Neural crest cell (in vitro differentiated cells): ENCODE data around the gene ACOT6. TPM values are rescaled to one million over a fixed set of nuclear protein-coding genes. Genes with fewer than 3 reads are reported as not detected.

ENCODE experiments used
- DNase-seq: peaks from one replicate; pipeline ENCODE4 v3.0.0; 2021; ENCODE audit warnings: low read depth, mixed read lengths, low spot score
- H3K27ac Mint-ChIP-seq: one replicate; pipeline ENCODE4 v1.8.0; 2021; ENCODE audit warnings: mild to moderate bottlenecking, mixed read lengths; ENCODE audit not compliant: unreplicated experiment
- H3K27me3 Mint-ChIP-seq: 2 replicates; pipeline ENCODE4 v1.8.0; 2021; ENCODE audit warnings: low read depth, mild to moderate bottlenecking, mixed read lengths
- H3K36me3 Mint-ChIP-seq: 2 replicates; pipeline ENCODE4 v1.8.0; 2021; ENCODE audit warnings: low read depth, mild to moderate bottlenecking, mixed read lengths
- H3K4me1 Mint-ChIP-seq: 2 replicates; pipeline ENCODE4 v1.8.0; 2021; ENCODE audit warnings: mixed read lengths
- H3K4me3 Mint-ChIP-seq: one replicate; pipeline ENCODE4 v1.8.0; 2021; ENCODE audit warnings: mild to moderate bottlenecking, mixed read lengths
- H3K9me3 Mint-ChIP-seq: 2 replicates; pipeline ENCODE4 v1.8.0; 2021; ENCODE audit warnings: mixed read lengths
- total RNA-seq: library from RNA; stranded (reverse); gene quantifications from 2 replicates; pipeline ENCODE4 v1.2.1, GENCODE V29; 2021
- TF ChIP-seq, protein P1 (sequence below): fragments of 200-600 bp; sonication (generic); conservative IDR thresholded peaks from 2 replicates; pipeline ENCODE4 v1.5.0; 2021; ENCODE audit warnings: antibody characterized with exemption, mild to moderate bottlenecking

The ACOT6 gene
- total RNA-seq, 1 donor from 2014 or later = not detected

DNA sequence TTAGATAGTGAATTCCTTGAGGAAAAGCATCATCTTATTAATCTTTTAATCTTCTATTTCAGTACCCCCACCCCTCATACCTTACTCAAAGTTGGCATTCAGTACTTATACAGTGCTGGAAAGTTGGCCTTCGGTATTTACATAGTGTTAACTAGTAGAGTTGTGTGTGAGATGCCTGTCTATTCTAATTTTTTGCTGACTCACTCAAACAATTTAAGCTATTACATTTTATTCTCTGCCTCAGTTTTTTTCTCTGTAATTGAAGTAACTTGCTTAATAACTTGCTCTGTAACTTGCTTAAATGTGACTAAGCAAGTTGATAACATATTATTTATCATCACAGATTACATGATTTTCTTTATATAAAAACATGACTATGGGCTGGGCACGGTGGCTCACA is 52.8 kb downstream of the ACOT6 start:
- TF ChIP-seq, protein P1, sequence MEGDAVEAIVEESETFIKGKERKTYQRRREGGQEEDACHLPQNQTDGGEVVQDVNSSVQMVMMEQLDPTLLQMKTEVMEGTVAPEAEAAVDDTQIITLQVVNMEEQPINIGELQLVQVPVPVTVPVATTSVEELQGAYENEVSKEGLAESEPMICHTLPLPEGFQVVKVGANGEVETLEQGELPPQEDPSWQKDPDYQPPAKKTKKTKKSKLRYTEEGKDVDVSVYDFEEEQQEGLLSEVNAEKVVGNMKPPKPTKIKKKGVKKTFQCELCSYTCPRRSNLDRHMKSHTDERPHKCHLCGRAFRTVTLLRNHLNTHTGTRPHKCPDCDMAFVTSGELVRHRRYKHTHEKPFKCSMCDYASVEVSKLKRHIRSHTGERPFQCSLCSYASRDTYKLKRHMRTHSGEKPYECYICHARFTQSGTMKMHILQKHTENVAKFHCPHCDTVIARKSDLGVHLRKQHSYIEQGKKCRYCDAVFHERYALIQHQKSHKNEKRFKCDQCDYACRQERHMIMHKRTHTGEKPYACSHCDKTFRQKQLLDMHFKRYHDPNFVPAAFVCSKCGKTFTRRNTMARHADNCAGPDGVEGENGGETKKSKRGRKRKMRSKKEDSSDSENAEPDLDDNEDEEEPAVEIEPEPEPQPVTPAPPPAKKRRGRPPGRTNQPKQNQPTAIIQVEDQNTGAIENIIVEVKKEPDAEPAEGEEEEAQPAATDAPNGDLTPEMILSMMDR = no peak
- no peaks in the 10 kb centered on the region for H3K9me3 Mint-ChIP-seq
- H3K36me3 Mint-ChIP-seq = peaks cover 8% of the 10 kb centered on the region
- DNase-seq = no peak
- H3K27ac Mint-ChIP-seq = no peak overlapping the region
- H3K27me3 Mint-ChIP-seq = no peaks in the 10 kb centered on the region
- H3K4me3 Mint-ChIP-seq = no peak overlapping the region
- H3K4me1 Mint-ChIP-seq = no peaks in the 10 kb centered on the region

DNA sequence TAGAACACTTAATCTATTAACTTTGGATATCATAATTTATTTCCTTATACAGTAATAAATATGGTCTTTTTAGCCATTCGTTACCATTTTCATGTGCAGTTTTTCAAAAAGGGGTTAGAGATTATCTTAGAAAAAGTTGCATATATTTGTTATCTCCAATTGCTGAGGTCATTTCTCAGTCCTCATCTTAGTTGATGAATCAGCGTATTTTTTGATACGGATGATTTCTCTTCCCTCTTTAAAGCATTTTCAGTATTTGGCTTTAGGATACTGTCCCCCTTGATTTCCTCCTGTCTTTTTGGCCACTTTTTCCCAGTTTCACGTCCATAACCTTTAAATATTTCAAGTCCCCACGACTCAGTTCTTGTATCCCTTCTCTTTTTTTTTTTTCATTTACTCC is 54.3 kb downstream of the ACOT6 start:
- peaks cover 8% of the 10 kb centered on the region for H3K36me3 Mint-ChIP-seq
- H3K27ac Mint-ChIP-seq = no peak overlapping the region
- H3K4me1 Mint-ChIP-seq = no peaks in the 10 kb centered on the region
- DNase-seq = no peak
- no peak overlapping the region for H3K4me3 Mint-ChIP-seq
- no peaks in the 10 kb centered on the region for H3K27me3 Mint-ChIP-seq
- H3K9me3 Mint-ChIP-seq = no peaks in the 10 kb centered on the region
- TF ChIP-seq, protein P1 = no peak

DNA sequence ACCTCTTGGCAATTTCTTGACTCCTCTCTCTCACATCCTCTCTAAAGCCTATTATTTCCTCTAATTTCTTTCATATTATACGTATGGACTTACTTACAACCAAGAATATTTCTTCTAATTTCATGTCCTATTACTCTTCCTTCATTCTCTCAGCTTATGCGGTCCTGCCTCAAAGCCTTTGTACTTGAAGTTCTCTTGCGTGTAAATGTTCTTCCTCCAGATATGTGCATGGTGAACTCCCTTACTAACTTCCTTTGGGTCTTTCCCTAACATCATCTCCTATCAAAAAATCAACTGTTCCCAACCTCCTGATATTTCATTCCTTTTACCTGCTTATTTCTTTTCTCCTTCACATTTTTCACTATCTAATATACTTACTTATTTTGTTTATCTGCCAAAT is 55.5 kb downstream of the ACOT6 start:
- Mint-ChIP-seq H3K9me3 (no peaks in the 10 kb centered on the region), H3K36me3 (peaks cover under 1% of the 10 kb centered on the region), H3K27me3 (no peaks in the 10 kb centered on the region), H3K4me1 (no peaks in the 10 kb centered on the region), H3K27ac (no peak overlapping the region), H3K4me3 (no peak overlapping the region)
- no peak for DNase-seq
- TF ChIP-seq, protein P1 = no peak

Other genes starting within 250 kb of the ACOT6 start
- 40.2 and 40.7 TPM in 2 replicates for gene NUMB, start 154.0 kb upstream of the ACOT6 start, total RNA-seq
- gene RIOX1, start 121.6 kb upstream of the ACOT6 start, total RNA-seq = 25.7 and 25.8 TPM in 2 replicates
- gene ACOT1, start 75.4 kb upstream of the ACOT6 start, total RNA-seq = 6.8 and 8.0 TPM in 2 replicates
- gene HEATR4, start 53.6 kb upstream of the ACOT6 start, total RNA-seq = not detected in 2 replicates
- 24.4 and 25.9 TPM in 2 replicates for gene ACOT2, start 43.3 kb upstream of the ACOT6 start, total RNA-seq
- 0.98 TPM in 2 replicates for gene ACOT4, start 20.6 kb upstream of the ACOT6 start, total RNA-seq
- 18.1 and 20.1 TPM in 2 replicates for gene DNAL1, start 32.5 kb downstream of the ACOT6 start, total RNA-seq
- gene PNMA1, start 101.9 kb downstream of the ACOT6 start, total RNA-seq = 94.4 and 97.4 TPM in 2 replicates
- 6.0 and 6.2 TPM in 2 replicates for gene PTGR2, start 239.3 kb downstream of the ACOT6 start, total RNA-seq